Measurements from ENCODE around the gene CDKAL1.

Gene CDKAL1

GRCh38 chr6:21240709-21241108 is 706.5 kb downstream of the CDKAL1 start:
- no peak for DNase-seq

GRCh38 chr6:21241231-21242130 is 707.2 kb downstream of the CDKAL1 start:
- no peak for DNase-seq

GRCh38 chr6:21244897-21245470 is 710.7 kb downstream of the CDKAL1 start:
- no peak for DNase-seq

- no peak for DNase-seq
Observed at GRCh38 chr6:21245488-21245887, 711.2 kb downstream of the CDKAL1 start.

- DNase-seq = no peak
Observed at GRCh38 chr6:21246075-21246474, 711.8 kb downstream of the CDKAL1 start.

- DNase-seq = peak; percentile 2
Observed at GRCh38 chr6:21254460-21254859, 720.2 kb downstream of the CDKAL1 start.

GRCh38 chr6:21256197-21256596 is 721.9 kb downstream of the CDKAL1 start:
- no peak for DNase-seq

- no peak for DNase-seq
Observed at GRCh38 chr6:21257125-21257524, 722.9 kb downstream of the CDKAL1 start.

- no peak for DNase-seq
Observed at GRCh38 chr6:21258665-21259064, 724.4 kb downstream of the CDKAL1 start.

GRCh38 chr6:21259660-21260059 is 725.4 kb downstream of the CDKAL1 start:
- no peak for DNase-seq

- no peak for DNase-seq
Observed at GRCh38 chr6:21262504-21262903, 728.2 kb downstream of the CDKAL1 start.

GRCh38 chr6:21263531-21264287 is 729.5 kb downstream of the CDKAL1 start:
- no peak for DNase-seq

GRCh38 chr6:21264288-21265033 is 730.2 kb downstream of the CDKAL1 start:
- no peak for DNase-seq

- DNase-seq = no peak
Observed at GRCh38 chr6:21265034-21265729, 730.9 kb downstream of the CDKAL1 start.

GRCh38 chr6:21265730-21266044 is 731.4 kb downstream of the CDKAL1 start:
- no peak for DNase-seq

- no peak for DNase-seq
Observed at GRCh38 chr6:21270636-21271201, 736.5 kb downstream of the CDKAL1 start.

- no peak for DNase-seq
Observed at GRCh38 chr6:21271428-21272155, 737.3 kb downstream of the CDKAL1 start.

GRCh38 chr6:21273451-21273850 is 739.2 kb downstream of the CDKAL1 start:
- DNase-seq = no peak

- no peak for DNase-seq
Observed at GRCh38 chr6:21274851-21275250, 740.6 kb downstream of the CDKAL1 start.

GRCh38 chr6:21277601-21278374 is 743.5 kb downstream of the CDKAL1 start:
- no peak for DNase-seq

- DNase-seq = no peak
Observed at GRCh38 chr6:21278375-21278745, 744.1 kb downstream of the CDKAL1 start.
